H4 (cell line): Measurements from ENCODE around the gene FAM47E. TPM values are rescaled to one million over a fixed set of nuclear protein-coding genes. Genes with fewer than 3 reads are reported as not detected.
"Not testable (repeated sequence)": the region's sequence is repeated elsewhere in the genome, so short reads cannot be mapped to it uniquely, and the experiment has no call there.

Experiments used
- DNase-seq: peaks from one replicate; pipeline ENCODE4 v3.0.0-alpha.2; 2015; ENCODE audit warnings: low spot score
- total RNA-seq: library from RNA; depleted of rRNA; stranded (reverse); fragments of >200 nt; shearing (Covaris generic); gene quantifications from 2 replicates; pipeline ENCODE4 v1.2.3, GENCODE V29; 2014

The FAM47E gene
- total RNA-seq, 1 experiment from 2014 or later = 4.9 TPM

- DNase-seq = no peak
Measured at GRCh38 chr4:76270244-76271175, 19.0 kb downstream of the FAM47E start.

- no peak for DNase-seq
Measured at GRCh38 chr4:76271248-76271647, 19.7 kb downstream of the FAM47E start.

- no peak for DNase-seq
Measured at GRCh38 chr4:76272073-76272472, 20.6 kb downstream of the FAM47E start.

GRCh38 chr4:76272582-76272981 is 21.1 kb downstream of the FAM47E start:
- DNase-seq = no peak

- DNase-seq = no peak
Measured at GRCh38 chr4:76272999-76273398, 21.5 kb downstream of the FAM47E start.

- DNase-seq = no peak
Measured at GRCh38 chr4:76275486-76276124, 24.1 kb downstream of the FAM47E start.

- no peak for DNase-seq
Measured at GRCh38 chr4:76276813-76277212, 25.3 kb downstream of the FAM47E start.

- DNase-seq = no peak
Measured at GRCh38 chr4:76277667-76278066, 26.1 kb downstream of the FAM47E start.

GRCh38 chr4:76278583-76278982 is 27.1 kb downstream of the FAM47E start:
- no peak for DNase-seq

GRCh38 chr4:76279462-76279861 is 27.9 kb downstream of the FAM47E start:
- DNase-seq = no peak

GRCh38 chr4:76280488-76281441 is 29.2 kb downstream of the FAM47E start:
- no peak for DNase-seq

GRCh38 chr4:76281594-76281993 is 30.1 kb downstream of the FAM47E start:
- DNase-seq = not testable (repeated sequence)

GRCh38 chr4:76282941-76283689 is 31.6 kb downstream of the FAM47E start:
- DNase-seq = no peak

GRCh38 chr4:76283900-76284299 is 32.4 kb downstream of the FAM47E start:
- DNase-seq = no peak

- not testable (repeated sequence) for DNase-seq
Measured at GRCh38 chr4:76287811-76288210, 36.3 kb downstream of the FAM47E start.

- no peak for DNase-seq
Measured at GRCh38 chr4:76292730-76293129, 41.2 kb downstream of the FAM47E start.

- DNase-seq = no peak
Measured at GRCh38 chr4:76293772-76294171, 42.3 kb downstream of the FAM47E start.

GRCh38 chr4:76296286-76296820 is 44.8 kb downstream of the FAM47E start:
- DNase-seq = no peak

- no peak for DNase-seq
Measured at GRCh38 chr4:76298227-76298626, 46.7 kb downstream of the FAM47E start.

GRCh38 chr4:76300012-76300411 is 48.5 kb downstream of the FAM47E start:
- DNase-seq = no peak
